Activated CD8-positive, alpha-beta memory T cell treated with anti-CD3 and anti-CD28 coated beads, Interleukin-2, amount 50 U/mL, for 24 hours (primary cell): ENCODE data around the gene PTAR1.

Experiments
- DNase-seq: peaks from one replicate; pipeline ENCODE4 v3.0.0-alpha.2; 2020; ENCODE audit errors: extremely low read depth

Gene PTAR1

DNA sequence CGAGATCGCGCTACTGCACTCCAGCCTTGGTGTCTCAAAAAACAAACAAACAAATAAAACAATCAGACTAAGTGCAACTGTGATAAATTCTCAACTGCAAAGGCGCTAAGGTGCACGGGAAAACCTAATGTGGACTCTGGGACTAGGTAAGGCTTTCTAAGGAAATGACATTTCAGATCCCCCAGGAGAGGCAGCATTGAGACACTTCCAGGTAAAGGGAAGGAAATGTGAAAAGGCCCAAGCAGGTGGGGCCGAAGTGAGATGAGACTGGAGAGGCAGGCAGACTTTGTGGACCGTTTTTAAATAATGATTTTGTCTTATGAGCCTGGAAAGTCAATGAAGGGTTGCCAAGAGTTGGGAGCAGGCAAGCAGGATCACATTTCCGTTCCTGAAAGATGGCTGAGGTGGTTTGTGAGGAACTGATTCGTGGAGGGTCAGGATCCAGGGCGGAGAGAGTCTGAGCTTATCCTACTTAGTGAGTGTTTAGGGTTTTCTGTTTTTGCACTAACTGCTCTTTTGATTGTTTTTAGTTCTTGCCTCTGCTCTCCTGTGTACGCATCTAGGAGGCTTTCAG lies 85.6 kb downstream of the PTAR1 start:
- no peak for DNase-seq

DNA sequence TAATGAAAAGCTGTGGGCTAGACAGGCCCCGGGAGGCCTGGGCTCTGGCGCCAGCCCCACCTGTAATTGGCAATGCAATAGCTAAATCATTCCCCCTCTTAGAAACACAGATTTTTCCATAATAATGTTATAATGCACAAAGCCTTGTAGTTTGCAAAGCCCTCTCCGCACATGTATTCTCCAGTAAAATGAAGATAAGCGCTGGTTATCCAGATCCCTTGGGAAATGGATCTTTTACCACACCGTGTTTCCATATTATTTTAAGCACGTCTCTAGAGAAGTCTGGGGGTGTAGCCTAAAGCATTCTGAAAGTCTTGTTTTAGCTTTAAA lies 86.5 kb downstream of the PTAR1 start:
- DNase-seq = no peak

GRCh38 chr9:69672596-69673310 lies 87.1 kb downstream of the PTAR1 start:
- peak; percentile 26 for DNase-seq

DNA sequence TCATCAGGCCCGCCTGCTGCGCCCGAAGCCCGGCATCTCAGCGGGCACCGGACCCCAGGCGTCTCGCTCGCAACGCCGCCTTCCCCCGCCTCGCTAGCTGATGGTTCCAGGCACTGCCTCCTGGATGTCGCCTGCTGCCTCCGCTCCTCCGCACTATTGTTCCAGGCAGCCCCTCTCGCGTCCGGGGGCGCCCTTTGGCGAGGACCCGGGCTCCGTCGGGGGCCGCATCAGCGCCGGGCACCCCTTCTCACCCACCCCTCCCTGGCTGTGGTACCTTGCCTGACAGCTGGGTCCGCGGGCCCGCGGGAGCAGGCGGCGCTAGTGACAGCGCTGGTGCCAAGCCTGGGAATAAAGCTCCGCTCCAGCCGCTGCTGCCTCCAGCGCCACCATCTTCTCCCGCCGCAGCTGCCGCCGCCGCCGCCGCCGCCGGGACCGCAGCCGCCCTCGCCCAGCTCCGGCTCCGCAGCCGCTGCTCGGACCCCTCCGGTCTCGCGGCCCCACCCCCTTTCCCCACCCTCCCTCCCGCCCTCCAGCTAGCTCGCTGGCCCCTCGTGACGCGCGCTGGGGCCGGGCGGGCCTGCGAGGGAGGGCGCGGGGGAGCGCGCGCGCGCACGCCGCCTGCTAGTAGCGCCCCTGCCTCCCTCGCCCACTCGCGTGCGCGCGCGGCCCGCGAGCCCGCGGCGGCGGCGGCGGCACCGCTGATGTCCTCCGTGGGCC lies 87.8 kb downstream of the PTAR1 start, which contains the start of gene APBA1:
Gene APBA1, minus strand, starts transcription at position 493 of the 717 bp plus-strand sequence.
- no peak for DNase-seq

- no peak for DNase-seq
Measured at GRCh38 chr9:69671311-69671878, 88.4 kb downstream of the PTAR1 start.

DNA sequence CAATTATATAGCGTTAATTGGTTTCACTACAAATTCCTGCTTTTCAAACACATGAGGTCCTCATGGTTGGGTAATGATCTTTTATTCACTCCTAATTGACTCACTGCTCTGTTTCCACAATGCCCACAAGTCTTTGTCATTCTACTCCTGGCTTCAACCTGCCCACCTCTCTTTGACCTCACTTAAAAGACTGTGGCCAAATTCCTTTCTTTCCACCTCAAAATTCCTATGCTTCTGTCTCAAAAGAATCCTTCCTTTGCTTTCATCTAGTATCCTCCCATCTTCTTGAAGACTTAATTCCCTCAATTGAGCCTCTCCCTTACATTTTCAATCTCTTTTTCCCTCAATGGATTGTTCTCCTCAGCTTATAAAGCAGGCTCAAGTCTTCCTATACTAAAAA lies 92.5 kb downstream of the PTAR1 start:
- no peak for DNase-seq

DNA sequence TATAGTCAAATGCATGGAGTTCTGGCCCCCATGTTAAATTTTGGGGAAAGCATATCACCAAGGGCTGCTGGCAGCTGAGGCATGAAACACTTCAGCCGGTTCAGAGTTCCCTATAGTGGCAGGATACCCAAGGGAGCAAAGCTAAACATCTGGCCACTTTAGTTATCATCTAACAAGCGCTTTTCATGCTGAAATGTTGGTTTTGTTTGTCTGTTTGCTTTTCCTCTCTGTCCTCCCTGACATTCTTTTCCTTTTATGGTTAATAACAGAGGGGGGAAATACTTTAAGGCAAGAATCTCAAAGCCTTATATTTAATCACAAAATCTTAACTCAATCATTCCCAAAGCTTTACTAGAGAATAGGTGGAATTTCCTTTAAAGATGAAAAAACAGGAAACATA lies 99.5 kb downstream of the PTAR1 start:
- DNase-seq = no peak
